ENCODE results near the gene MRPS12.
A peak's percentile ranks its signal among the peaks of the same experiment; 100 is the strongest.

MRPS12 gene

DNA sequence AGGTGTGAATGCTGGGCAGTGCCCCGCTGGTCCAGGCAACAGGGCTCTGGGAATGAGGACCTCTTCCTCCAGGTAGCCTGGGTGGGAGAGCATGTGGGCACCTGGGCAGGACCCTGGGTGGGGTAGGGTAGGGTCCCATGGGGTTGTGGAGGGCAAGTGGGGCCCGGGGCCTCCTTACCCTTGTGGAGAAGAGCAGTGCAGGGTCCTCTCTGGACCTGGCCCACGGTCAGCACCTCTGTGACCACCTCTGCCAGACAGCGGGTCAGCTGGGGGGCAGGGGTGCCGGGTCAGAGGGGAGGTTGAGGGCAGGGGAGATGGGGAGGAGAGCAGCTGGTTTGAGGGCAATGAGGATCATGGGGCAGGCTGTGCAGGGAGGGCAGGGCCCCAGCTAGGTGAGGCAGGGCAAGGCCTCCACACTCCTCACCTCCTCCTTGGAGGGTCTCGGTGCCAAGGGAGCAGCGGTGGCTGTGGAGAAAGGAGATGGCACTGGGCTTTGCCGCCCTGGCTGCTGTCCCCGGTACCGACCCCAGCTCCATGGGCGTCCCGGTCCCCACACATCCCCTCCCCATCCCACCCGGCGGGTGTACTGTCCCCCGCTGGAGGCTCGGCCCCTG, 19.2 kb upstream of the MRPS12 start:
- FAIRE-seq (no peak), DNase-seq (ENCODE audit: low spot score) (no peak)

DNA sequence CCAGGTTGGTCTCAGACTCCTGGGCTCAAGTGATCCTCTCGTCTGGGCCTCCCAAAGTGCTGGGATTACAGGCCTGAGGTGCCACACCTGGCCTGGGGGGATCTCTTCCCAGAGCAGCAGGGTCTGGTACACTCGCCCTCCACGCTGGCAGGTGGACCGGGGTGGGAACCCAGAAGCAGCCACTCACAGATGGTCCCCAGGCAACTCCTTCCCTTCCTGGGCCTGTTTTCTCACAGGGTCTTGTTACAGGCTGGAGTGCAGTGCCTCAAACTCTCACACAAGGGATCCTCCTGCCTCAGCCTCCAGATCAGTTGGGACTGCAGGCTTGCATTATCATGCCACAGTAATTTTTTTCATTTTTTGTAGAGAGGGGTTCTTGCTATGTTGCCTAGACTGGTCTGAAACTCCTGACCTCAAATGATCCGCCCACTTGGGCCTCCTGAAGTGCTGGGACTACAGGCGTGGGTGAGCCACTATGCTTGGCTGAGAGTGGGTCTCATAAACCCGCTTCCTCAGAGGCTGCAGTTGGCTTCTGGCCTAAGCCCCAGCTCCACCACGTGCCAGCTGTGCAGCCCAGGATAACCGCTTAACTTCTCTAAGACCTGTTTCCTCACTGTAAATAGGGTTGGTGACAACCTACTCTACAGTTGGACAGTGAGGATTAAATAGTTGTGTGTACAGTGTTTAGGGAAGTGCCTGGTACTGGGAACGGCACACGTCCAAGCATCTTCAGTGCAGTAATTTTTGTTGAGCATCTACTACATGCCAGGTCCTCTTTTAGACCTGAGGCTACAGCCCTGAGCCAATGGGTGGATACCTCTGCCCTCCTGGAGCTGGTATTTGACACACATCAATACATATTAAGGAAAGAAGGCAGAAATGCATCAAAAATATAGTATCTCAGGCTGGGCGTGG, 17.9 kb upstream of the MRPS12 start:
- DNase-seq (ENCODE audit: low spot score): no peak
- no peak for FAIRE-seq

DNA sequence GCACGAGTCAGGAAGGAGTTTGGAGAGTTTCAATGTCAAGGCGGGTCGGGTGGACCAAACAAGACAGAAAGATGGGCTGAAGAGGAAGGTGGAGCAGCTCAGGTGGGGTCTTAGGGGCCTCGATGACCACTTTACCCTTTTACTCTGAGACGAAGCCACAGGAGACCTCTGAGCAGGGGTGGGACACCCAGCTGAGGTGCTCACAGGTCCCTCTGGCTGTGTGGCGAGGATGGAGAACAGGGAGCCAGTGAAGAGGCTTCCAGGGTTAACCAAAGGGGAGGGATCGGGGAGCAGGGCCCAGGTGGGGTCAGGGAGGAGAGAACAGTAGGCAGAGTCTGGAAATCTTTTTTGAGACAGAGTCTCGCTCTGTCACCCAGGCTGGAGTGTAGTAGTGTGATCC, 16.8 kb upstream of the MRPS12 start:
- FAIRE-seq (no peak), DNase-seq (ENCODE audit: low spot score) (no peak)

DNA sequence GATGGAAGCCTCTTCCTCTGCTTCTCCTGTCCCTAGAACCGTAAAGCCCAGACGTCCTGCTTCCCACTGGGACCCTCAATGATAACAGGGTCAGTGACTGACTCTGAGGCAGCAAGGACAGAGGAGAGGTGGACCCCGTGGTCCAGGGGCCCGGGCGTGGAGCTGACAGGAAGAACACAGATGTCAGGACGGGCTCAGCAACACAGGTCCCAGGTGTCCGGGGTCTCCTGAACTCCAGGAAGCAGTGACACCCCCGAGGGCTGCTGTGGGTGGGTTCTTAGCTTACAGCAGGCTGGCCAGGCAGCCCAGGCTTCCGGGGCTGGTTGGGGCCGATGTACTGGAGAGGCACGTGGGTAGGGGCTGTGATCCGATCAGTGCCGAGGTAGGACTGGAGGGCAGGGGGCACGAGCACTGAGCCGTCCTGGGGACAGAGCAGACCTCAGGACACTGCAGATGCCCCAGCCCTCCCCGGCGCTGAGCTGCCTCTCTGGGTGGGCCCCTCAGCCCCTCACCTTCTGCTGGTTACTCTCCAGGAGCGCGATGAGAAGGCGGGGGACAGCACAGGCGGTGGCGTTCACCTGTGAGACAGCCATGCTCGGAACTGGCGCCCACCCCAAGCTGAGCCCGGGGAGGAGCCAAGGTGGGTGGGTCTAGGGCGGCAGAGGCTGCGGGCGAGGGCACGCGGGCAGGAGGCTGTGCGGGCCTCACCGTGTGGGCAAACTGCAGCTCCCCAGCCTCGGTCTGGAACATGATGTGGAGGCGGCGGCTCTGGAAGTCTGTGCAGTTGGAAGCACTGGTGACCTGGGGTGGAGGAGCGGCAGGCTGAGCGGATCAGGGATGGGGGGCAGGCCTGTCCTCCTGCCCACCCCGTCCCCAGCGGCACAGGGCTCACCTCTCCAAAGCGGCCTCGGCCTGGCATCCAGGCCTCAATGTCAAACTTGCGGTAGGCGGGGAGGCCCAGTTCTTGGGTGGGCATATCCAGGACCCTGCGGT, 15.1 kb upstream of the MRPS12 start:
- DNase-seq (ENCODE audit: low spot score) (no peak), FAIRE-seq (no peak)

DNA sequence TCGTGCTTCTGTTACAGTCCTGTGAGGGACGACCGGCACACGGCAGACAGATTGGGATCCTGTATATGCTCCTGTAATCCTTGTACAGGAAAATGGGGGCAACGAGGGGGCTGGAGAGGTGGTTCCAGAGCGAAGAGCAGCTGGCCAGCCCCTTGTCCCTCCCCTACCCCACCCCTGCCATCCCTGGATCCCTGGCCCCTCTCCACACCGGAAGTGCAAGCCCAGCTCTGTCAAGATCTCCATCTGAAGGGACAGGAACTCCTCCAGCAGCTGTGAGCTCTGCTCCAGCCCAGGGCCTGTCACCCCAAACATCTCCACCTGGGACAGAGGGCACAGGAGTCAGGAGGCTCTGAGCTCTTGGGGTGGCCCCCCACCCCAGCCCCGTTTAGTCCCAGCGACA, 13.2 kb upstream of the MRPS12 start:
- no peak for DNase-seq (ENCODE audit: low spot score)
- no peak for FAIRE-seq

DNA sequence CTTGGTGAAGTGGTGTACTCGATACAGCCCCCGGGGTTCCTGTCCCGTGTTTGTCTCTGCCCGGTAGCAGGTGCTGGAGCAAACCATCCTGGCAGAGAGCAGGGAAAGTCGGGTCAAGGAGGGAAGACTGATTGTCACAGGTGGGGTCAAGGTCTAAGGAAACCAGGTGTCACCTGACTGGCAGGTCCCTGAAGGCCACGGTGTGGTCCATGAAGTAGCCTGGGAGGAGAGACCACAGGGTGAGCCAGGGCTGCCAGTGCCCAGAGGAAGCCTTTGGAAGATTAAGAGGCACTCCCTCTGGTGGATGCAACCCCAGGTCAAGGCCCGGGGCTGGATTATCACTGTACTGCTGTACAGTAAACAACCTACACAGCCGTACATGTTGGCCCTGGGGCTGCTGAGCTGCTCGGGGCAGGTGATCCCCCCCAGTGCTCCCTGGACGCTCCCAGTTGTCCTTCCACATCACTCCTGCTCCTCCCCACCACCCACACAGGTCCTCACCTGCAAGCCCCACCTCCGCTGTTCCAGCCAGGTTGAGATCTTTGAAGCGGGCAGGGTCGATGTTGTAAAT, 12.7 kb upstream of the MRPS12 start:
- FAIRE-seq (no peak), DNase-seq (ENCODE audit: low spot score) (no peak)

DNA sequence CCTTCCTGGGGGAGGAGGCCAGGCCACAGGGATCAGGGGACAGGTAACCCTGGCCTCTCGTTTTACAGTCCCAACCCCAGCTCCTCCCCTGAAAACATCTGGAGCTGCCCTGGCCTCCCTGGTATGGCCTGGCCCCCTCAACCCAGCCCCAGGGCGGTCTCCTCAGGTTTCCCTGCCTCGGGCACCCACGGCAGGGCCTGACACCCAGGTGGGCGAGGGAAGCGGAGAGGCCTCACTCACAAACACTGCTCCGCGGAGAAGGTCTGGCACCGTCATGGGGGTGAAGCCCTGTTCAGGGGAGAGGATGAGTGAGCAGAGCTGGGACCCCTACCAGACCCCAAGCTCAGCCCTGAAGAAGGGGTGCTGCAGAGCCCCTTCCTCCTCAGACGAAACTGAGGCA, 12.2 kb upstream of the MRPS12 start:
- FAIRE-seq: no peak

DNA sequence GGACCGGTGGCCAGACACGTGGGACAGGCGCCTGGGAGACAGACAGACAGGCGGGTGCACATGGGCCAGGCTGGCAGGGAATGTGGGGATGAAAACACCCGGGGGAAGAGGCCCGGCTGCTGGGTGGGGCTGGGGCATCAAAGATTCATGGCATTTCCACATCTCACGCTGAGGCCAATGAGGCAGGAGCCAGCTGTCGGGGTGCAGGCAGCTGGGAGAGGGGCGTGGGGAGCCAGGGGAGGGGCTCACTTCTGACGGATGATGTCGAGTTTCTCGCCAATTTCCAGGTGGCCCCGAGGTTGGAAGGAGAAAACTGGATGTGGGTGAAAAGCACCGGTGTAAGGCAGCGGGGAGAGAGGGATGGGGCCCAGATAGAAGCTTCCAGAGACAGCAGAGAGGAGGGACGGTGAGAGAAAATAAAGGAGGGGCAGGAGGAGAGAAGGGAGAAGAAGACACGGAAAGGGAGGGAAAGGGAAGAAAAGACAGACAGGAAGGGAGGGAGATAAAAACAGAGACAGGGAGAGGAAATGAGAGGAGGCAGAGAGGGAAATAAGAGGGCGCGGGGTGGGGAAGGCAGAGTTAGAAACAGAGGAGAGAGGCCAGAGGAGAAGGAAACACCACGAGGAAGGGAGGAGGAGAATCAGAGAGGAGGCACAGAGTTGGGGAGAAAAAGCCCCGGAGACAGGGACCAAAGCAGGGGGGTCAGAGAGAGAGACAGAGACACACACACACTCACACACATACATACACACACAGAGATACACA, 10.7 kb upstream of the MRPS12 start:
- no peak for FAIRE-seq

More for the DNA sequence above, 12.2 kb upstream of the MRPS12 start:
- no peak for DNase-seq (ENCODE audit: low spot score)

DNA sequence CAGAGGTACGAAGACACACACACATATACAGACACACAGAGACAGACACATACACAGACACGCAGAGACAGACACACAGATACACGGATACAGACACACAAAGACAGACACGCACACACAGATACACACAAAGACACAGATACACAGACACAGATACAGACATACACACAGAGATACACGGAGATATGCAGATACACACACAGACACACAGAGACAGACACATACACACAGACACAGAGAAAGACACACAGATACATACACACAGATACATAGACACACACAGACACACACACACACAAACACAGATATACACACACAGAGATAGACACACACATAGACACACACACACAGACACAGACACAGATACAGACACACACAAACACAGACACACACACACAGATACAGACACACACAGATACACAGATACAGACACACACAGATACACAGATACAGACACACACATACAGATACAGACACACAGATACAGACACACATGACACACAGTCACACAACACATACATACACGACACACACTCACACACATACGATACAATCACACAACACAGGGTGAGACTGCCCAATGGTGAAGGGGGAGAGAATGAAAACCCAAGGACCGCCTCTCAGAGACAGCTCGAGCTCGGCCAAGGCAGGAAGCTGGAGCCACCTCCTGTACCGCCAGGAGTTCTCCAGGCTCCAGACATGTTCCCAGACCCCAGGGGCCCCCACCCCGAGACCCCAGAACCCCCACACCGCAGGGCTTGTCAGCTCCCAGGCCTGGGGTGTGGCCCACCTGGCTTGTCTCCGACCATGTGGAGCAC, 9.9 kb upstream of the MRPS12 start:
- FAIRE-seq (peak; percentile 83), DNase-seq (ENCODE audit: low spot score) (no peak)

More for the DNA sequence above, 10.7 kb upstream of the MRPS12 start:
- DNase-seq (ENCODE audit: low spot score): no peak

DNA sequence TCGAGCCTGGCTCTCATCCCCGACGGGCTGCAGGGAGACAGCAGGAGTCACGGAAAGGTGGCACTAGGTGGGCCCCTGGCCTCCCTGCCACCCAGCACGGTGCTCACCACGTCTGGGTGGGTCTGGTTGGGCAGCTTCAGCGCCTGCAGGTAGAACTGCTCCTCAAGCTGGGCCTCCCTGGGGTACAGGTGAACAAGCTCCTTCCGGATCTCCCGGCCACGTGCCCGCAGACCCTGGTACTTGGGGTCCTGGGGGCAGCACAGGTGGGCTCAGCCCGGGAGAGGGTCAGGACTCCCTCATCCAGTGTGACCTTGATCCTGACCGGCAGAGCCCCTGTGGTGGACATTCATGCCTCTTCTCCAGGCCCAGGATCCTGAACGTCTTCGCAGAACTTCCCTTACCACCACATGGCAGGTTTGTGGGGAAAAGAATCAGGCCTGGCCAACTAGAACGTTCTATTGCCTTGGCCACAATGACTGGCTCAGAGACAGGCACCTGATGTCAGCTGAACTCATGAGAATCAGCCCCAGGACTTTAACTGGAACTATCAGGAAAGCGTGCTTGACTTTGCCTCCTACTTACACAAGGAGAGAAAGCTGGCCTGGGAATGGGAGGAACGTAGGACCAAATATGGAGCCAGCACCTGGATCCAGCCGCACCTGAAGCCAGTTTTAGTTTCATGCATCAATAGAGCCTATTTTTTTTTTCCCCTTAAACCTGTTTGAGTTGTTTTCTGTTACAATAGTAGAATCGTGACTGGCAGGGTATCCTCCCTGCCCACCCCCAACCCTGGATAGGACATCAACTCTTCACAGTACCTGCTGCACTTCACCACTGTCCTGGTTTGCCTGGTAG, 9.1 kb upstream of the MRPS12 start:
- no peak for DNase-seq (ENCODE audit: low spot score)
- FAIRE-seq: no peak

DNA sequence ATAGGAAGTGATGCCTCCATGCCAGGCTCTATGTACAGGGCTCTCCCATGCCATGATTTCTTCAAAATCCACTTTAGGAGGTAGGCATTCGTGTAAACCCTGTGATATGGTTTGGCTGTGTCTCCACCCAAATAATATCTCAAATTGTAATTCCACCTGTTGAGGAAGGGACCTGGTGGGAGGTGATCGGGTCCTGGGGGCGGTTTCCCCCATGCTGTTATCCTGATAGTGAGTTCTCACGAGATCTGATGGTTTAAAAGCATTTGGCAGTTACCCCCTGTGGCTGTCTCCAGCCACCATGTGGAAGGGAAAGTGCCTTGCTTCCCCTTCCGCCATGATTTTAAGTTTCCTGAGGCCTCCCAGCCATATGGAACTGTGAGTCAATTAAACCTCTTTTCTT, 8.3 kb upstream of the MRPS12 start:
- FAIRE-seq (no peak), DNase-seq (ENCODE audit: low spot score) (no peak)

DNA sequence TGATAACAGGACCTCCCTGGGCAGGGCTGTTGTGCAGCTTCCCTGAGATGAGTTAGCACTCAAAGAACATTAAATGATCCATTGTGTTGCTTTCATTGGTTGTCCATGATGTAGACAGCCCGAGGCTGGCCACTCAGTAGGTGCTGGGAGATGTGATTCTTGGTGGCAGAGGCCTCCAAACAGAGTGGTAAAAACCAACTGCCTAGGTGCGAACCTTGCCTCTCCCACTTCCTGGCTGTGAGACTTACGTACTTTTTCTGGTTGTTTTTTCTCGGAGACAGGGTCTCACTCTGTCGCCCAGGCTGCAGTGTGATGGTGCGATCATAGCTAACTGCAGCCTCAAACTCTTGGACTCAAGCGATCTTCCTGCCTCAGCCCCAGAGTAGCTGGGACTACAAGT, 6.4 kb upstream of the MRPS12 start:
- no peak for DNase-seq (ENCODE audit: low spot score)
- FAIRE-seq: no peak

DNA sequence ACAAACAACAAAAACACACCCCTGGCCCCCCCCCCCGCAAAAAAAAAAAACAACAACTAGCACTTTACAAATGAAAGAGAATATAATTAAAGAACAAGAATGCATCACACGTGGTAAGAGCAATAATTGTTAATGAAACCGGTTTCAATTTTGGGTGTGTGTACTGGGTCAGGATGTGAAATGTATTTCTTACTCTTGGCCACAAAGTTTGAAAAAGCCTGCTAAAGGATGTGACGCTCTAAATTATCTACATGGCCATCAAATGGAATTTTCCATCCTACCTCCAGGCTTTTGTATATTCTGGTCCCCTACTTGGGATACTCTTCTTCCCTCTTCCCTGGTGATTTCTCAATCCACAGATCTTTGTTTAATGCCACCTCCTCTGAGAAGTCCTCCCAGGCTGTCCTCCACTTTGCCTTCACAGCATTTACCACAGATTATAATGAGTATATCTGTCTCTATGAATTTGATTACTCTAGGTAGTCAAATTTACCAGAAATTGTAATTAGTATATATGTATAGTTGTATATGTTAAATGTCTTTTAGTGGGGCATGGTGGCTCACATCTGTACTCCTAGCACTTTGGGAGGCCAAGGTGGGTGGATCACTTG, 2.2 kb upstream of the MRPS12 start:
- DNase-seq (ENCODE audit: low spot score): no peak
- FAIRE-seq: no peak

DNA sequence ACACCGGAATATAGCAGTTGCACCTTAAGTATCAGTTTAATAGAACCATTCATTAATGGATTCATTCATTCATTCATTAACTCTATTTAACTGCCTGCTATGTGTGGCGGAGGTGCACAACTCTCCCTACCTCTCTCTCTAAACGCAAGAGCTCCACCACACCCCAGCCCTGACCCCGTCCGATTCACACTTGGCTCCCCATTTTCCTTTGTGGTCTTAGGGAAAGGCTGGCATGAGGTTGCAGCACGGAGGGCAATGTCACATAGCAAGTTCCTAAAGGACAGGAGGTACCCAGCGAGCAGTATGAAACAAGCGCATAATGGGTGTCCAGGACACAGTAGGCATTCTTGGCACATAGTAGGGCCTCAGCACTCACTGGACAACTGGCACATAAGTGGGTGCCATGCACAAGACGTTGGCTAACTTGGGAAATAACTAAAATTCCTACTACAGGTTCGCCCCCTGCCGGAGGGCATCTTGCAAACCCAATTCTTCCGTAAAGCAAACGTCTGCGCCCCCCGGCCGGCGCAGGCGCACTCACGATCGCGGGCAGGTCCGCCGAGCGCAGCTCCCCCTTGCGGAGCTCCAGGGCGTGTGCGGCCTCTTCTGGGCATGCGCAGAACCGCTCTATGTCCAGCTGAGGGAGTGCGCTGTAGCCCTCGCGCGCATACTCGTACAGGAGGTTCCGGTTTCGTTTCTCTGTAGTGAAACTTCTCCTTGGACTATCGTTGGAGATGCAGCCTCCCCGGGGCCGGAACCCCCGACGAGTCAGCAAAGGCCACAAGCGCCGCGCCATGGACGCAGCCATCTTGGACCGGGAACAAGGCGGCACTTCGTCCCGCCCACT, 592 bp upstream of the MRPS12 start, which contains the start of gene SARS2:
Gene SARS2, minus strand, starts transcription at position 835 of the 847 bp plus-strand sequence. Its CDS starts 27 bp downstream, at position 808.
- DNase-seq (ENCODE audit: low spot score) (peak; percentile 98), FAIRE-seq (no peak)

DNA sequence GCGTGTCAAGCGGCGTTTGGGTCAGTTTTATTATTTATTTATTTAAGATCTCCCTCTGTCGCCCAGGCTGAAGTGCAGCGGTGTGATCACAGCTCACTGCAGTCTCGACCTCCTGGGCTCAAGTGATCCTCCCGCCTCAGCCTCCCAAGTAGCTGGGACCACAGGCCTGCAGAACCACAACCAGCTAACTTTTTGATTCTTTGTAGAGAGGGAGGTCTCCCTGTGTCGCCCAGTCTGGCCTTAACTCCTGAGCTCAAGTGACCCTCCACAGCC, 713 bp downstream of the MRPS12 start:
- no peak for FAIRE-seq
- no peak for DNase-seq (ENCODE audit: low spot score)

DNA sequence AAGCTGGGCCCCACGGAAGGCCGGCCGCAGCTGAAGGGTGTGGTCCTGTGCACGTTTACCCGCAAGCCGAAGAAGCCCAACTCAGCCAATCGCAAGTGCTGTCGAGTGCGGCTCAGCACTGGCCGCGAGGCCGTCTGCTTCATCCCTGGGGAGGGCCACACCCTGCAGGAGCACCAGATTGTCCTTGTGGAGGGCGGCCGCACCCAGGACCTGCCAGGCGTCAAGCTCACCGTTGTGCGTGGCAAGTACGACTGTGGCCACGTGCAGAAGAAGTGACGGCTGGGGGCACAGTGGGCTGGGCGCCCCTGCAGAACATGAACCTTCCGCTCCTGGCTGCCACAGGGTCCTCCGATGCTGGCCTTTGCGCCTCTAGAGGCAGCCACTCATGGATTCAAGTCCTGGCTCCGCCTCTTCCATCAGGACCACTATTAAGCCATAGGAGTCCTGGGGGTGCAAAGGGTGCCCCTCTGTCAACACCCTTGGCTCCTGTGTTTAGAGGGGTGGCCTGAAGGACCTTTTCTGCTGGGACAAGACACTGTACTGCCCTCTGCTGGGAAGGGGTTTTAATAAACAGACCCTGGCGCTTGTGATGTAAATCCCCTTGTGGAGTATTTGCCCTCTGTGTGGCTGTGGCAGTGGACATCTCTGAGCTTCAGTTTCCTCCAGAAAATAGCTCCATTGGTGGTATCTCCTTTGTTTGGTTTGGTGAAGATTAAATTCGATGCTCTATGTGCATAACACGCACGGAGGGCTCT, 1.9 kb downstream of the MRPS12 start:
- no peak for FAIRE-seq
- no peak for DNase-seq (ENCODE audit: low spot score)

DNA sequence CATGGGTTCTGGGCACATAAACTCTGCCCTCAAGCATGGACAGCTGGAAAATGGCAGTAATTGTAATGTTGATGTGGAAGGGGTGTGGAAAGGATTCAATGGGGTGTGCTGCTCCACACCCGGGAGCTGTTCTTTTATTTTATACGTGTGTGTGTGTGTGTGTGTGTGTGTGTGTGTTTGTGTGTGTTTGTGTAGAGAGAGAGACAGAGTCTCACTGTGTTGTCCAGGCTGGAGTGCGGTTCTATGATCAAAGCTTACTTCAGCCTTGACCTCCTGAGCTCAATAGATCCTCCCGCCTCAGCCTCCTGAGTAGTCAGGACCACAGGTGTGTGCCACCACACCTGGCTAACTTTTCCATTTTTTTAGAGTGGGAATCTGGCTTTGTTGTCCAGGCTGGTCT, 2.8 kb downstream of the MRPS12 start:
- no peak for DNase-seq (ENCODE audit: low spot score)
- no peak for FAIRE-seq

Data from urothelium cell line (cell line).